GM12891 (cell line): ENCODE data around the gene LHX6.

Experiments used
- PAX5 ChIP-seq: IDR thresholded peaks from 2 replicates; pipeline ENCODE4 v1.6.1; 2011; ENCODE audit warnings: low read length, moderate library complexity, mild to moderate bottlenecking; ENCODE audit not compliant: insufficient read depth, severe bottlenecking
- POLR2A ChIP-seq: IDR thresholded peaks from 2 replicates; pipeline ENCODE4 v1.6.1; 2011; ENCODE audit warnings: low read depth, low read length, control low read depth
- POLR2AphosphoS5 ChIP-seq: IDR thresholded peaks from 2 replicates; pipeline ENCODE4 v1.6.1; 2011; ENCODE audit warnings: low read depth, low read length, control low read depth
- POU2F2 ChIP-seq: IDR thresholded peaks from 2 replicates; pipeline ENCODE4 v1.6.1; 2011; ENCODE audit warnings: low read depth, mild to moderate bottlenecking, control low read depth, low read length, moderate library complexity
- SPI1 ChIP-seq: IDR thresholded peaks from 2 replicates; pipeline ENCODE4 v1.6.1; 2011; ENCODE audit warnings: low read depth, low read length, control low read depth
- TAF1 ChIP-seq: IDR thresholded peaks from 2 replicates; pipeline ENCODE4 v1.6.1; 2011; ENCODE audit warnings: low read depth, low read length, control low read depth

GRCh38 chr9:122234022-122234748 is 5.4 kb upstream of the LHX6 start:
- TF ChIP-seq POLR2AphosphoS5 (no peak), POLR2A (no peak), PAX5 (no peak), TAF1 (no peak), POU2F2 (no peak), SPI1 (no peak)
